Measurements from ENCODE around the gene ERC2. TPM values are rescaled to one million over a fixed set of nuclear protein-coding genes. Genes with fewer than 3 reads are reported as not detected.

The ERC2 gene
- polyA plus RNA-seq, 3 donors, result not detected

GRCh38 chr3:55882006-55882405 lies 586.3 kb downstream of the ERC2 start:
- Mint-ChIP-seq H3K9me3 (peaks cover 0 to 3% (median 0%) of the 10 kb centered on the region in 7 donors), H3K4me1 (no peaks in the 10 kb centered on the region), H3K4me3 (no peak overlapping the region), H3K27me3 (ENCODE audit: low read depth in 3 of 3) (peaks cover 0 to 2% (median 1%) of the 10 kb centered on the region in 3 donors), H3K27ac (no peak overlapping the region), H3K36me3 (no peaks in the 10 kb centered on the region)
- WGBS (ENCODE audit: insufficient coverage), result no CpG with 5 or more reads among the region's 2 CpGs
- H3K27me3 ChIP-seq (ENCODE audit: control insufficient read depth in 2 of 2, insufficient read depth in 2 of 2, low read length in 2 of 2), result no peaks in the 10 kb centered on the region
- no peaks in the 10 kb centered on the region for H3K4me1 ChIP-seq (ENCODE audit: control insufficient read depth in 1 of 2, insufficient read depth in 2 of 2, low read length in 2 of 2)
- H4K20me1 ChIP-seq (ENCODE audit: insufficient read depth, low read length), result no peaks in the 10 kb centered on the region
- TF ChIP-seq CTCF (IDR thresholded peaks at IDR 0.05), result no peak
- H3K79me2 ChIP-seq (ENCODE audit: insufficient read depth, low read length), result no peaks in the 10 kb centered on the region
- intact Hi-C loops (cut with micrococcal nuclease), result no loop called here
- no peak overlapping the region for H3K9ac ChIP-seq (ENCODE audit: insufficient read depth, low read length, poor library complexity, severe bottlenecking)
- no peak overlapping the region for H3K27ac ChIP-seq (ENCODE audit: low read depth in 1 of 2, low read length in 2 of 2)
- no peak for DNase-seq
- H2AFZ ChIP-seq (ENCODE audit: insufficient read depth, low read depth, low read length, poor library complexity, severe bottlenecking), result no peak overlapping the region
- H3K4me3 ChIP-seq (replicated peaks in 1 of 3; ENCODE audit: low read depth in 2 of 3, low read length in 3 of 3), result no peak overlapping the region
- H3K36me3 ChIP-seq (replicated peaks in 1 of 2; ENCODE audit: control insufficient read depth in 1 of 2, insufficient read depth in 2 of 2, low read length in 2 of 2), result no peaks in the 10 kb centered on the region
- no peak overlapping the region for H3K4me2 ChIP-seq (replicated peaks; ENCODE audit: extremely low read depth, low read length, poor library complexity, severe bottlenecking)
- no peaks in the 10 kb centered on the region for H3K9me3 ChIP-seq (replicated peaks in 1 of 2; ENCODE audit: control insufficient read depth in 1 of 2, insufficient read depth in 1 of 2, low read length in 2 of 2)

- Histone ChIP-seq H3K9ac (ENCODE audit: insufficient read depth, low read length, poor library complexity, severe bottlenecking) (no peak overlapping the region), H3K36me3 (replicated peaks in 1 of 2; ENCODE audit: control insufficient read depth in 1 of 2, insufficient read depth in 2 of 2, low read length in 2 of 2) (no peaks in the 10 kb centered on the region), H3K4me1 (ENCODE audit: control insufficient read depth in 1 of 2, insufficient read depth in 2 of 2, low read length in 2 of 2) (no peaks in the 10 kb centered on the region), H3K4me2 (replicated peaks; ENCODE audit: extremely low read depth, low read length, poor library complexity, severe bottlenecking) (no peak overlapping the region), H3K79me2 (ENCODE audit: insufficient read depth, low read length) (no peaks in the 10 kb centered on the region), H4K20me1 (ENCODE audit: insufficient read depth, low read length) (no peaks in the 10 kb centered on the region), H3K9me3 (replicated peaks in 1 of 2; ENCODE audit: control insufficient read depth in 1 of 2, insufficient read depth in 1 of 2, low read length in 2 of 2) (no peaks in the 10 kb centered on the region), H2AFZ (ENCODE audit: insufficient read depth, low read depth, low read length, poor library complexity, severe bottlenecking) (no peak overlapping the region), H3K4me3 (replicated peaks in 1 of 3; ENCODE audit: low read depth in 2 of 3, low read length in 3 of 3) (no peak overlapping the region), H3K27ac (ENCODE audit: low read depth in 1 of 2, low read length in 2 of 2) (no peak overlapping the region), H3K27me3 (ENCODE audit: control insufficient read depth in 2 of 2, insufficient read depth in 2 of 2, low read length in 2 of 2) (no peaks in the 10 kb centered on the region)
- no peak for TF ChIP-seq CTCF (IDR thresholded peaks at IDR 0.05)
- Mint-ChIP-seq H3K9me3 (peaks cover 0 to 3% (median 0%) of the 10 kb centered on the region in 7 donors), H3K36me3 (no peaks in the 10 kb centered on the region), H3K4me3 (no peak overlapping the region), H3K27ac (no peak overlapping the region), H3K4me1 (no peaks in the 10 kb centered on the region), H3K27me3 (ENCODE audit: low read depth in 3 of 3) (peaks cover 0 to 1% (median 1%) of the 10 kb centered on the region in 3 donors)
- intact Hi-C loops (cut with micrococcal nuclease), result no loop called here
- DNase-seq, result no peak
These were observed 587.9 kb downstream of the ERC2 start for GRCh38 chr3:55880357-55880756.

Data from CD14-positive monocyte (primary cell).